H9 (cell line): ENCODE results near the gene ZSCAN32. TPM values are rescaled to one million over a fixed set of nuclear protein-coding genes. Genes with fewer than 3 reads are reported as not detected.

Experiments
- DNase-seq: peaks from one replicate; pipeline ENCODE4 v3.0.0-alpha.2; 2017
- H2AFZ ChIP-seq: one replicate; pipeline ENCODE4 v1.6.1; 2013; ENCODE audit warnings: mild to moderate bottlenecking, low read length, control low read depth, moderate library complexity
- H2AK5ac ChIP-seq: 2 replicates; pipeline ENCODE4 v1.6.1; 2013; ENCODE audit warnings: low read length, control low read depth, mixed read lengths; ENCODE audit not compliant: insufficient read length
- H2BK120ac ChIP-seq: one replicate; pipeline ENCODE4 v1.6.1; 2013; ENCODE audit warnings: low read depth, mild to moderate bottlenecking, low read length, control low read depth, inconsistent platforms; ENCODE audit not compliant: poor library complexity, severe bottlenecking
- H2BK12ac ChIP-seq: 2 replicates; pipeline ENCODE4 v1.6.1; 2013; ENCODE audit warnings: low read length, control low read depth, mixed read lengths, low read depth; ENCODE audit not compliant: insufficient read length
- H2BK15ac ChIP-seq: 2 replicates; pipeline ENCODE4 v1.6.1; 2013; ENCODE audit warnings: low read depth, low read length, control low read depth
- H2BK20ac ChIP-seq: one replicate; pipeline ENCODE4 v1.6.1; 2013; ENCODE audit warnings: low read depth, mild to moderate bottlenecking, low read length, control low read depth, inconsistent platforms; ENCODE audit not compliant: poor library complexity, severe bottlenecking
- H2BK5ac ChIP-seq: 2 replicates; pipeline ENCODE4 v1.6.1; 2013; ENCODE audit warnings: low read length, control low read depth, mixed read lengths; ENCODE audit not compliant: insufficient read length
- H3K14ac ChIP-seq: 2 replicates; pipeline ENCODE4 v1.6.1; 2013; ENCODE audit warnings: low read length, control low read depth; ENCODE audit not compliant: insufficient read depth
- H3K18ac ChIP-seq: 2 replicates; pipeline ENCODE4 v1.6.1; 2013; ENCODE audit warnings: low read depth, mild to moderate bottlenecking, mixed read lengths, low read length, control low read depth; ENCODE audit not compliant: insufficient read length
- H3K23ac ChIP-seq: 2 replicates; pipeline ENCODE4 v1.6.1; 2013; ENCODE audit warnings: low read length, control low read depth, mixed read lengths, low read depth; ENCODE audit not compliant: insufficient read length
- H3K23me2 ChIP-seq: 2 replicates; pipeline ENCODE4 v1.6.1; 2013; ENCODE audit warnings: low read depth, mild to moderate bottlenecking, mixed read lengths, low read length, control low read depth; ENCODE audit not compliant: insufficient read length, poor library complexity, severe bottlenecking
- H3K27ac ChIP-seq: 2 replicates; pipeline ENCODE4 v1.5.1; 2013; ENCODE audit warnings: low read length, control low read depth, mixed read lengths, low read depth; ENCODE audit not compliant: insufficient read length
- H3K27me3 ChIP-seq: 2 replicates; pipeline ENCODE4 v1.6.1; 2013; ENCODE audit warnings: low read length, control low read depth, inconsistent platforms; ENCODE audit not compliant: insufficient read depth
- H3K4ac ChIP-seq: 2 replicates; pipeline ENCODE4 v1.6.1; 2013; ENCODE audit warnings: low read depth, mild to moderate bottlenecking, control low read depth, inconsistent platforms, low read length, moderate library complexity
- H3K4me1 ChIP-seq: 2 replicates; pipeline ENCODE4 v1.6.1; 2013; ENCODE audit warnings: low read length, control low read depth, inconsistent platforms; ENCODE audit not compliant: insufficient read depth
- H3K4me2 ChIP-seq: 2 replicates; pipeline ENCODE4 v1.6.1; 2013; ENCODE audit warnings: low read length, control low read depth, mixed read lengths; ENCODE audit not compliant: insufficient read length, insufficient read depth
- H3K56ac ChIP-seq: 2 replicates; pipeline ENCODE4 v1.6.1; 2013; ENCODE audit warnings: low read depth, mild to moderate bottlenecking, mixed read lengths, low read length, control low read depth; ENCODE audit not compliant: insufficient read length
- H3K79me1 ChIP-seq: 2 replicates; pipeline ENCODE4 v1.6.1; 2013; ENCODE audit warnings: low read depth, mild to moderate bottlenecking, moderate library complexity, low read length, control low read depth, inconsistent platforms; ENCODE audit not compliant: insufficient read depth, poor library complexity, severe bottlenecking
- H3K79me2 ChIP-seq: 2 replicates; pipeline ENCODE4 v1.6.1; 2013; ENCODE audit warnings: low read length, control low read depth, inconsistent platforms; ENCODE audit not compliant: insufficient read depth
- H3K9ac ChIP-seq: 2 replicates; pipeline ENCODE4 v1.6.1; 2013; ENCODE audit warnings: low read length, control low read depth, mixed read lengths; ENCODE audit not compliant: insufficient read length; ENCODE audit errors: extremely low read depth
- H3K9me3 ChIP-seq: one replicate; pipeline ENCODE4 v1.6.1; 2013; ENCODE audit warnings: low read depth, low read length, inconsistent platforms; ENCODE audit not compliant: control insufficient read depth
- H3T11ph ChIP-seq: one replicate; pipeline ENCODE4 v1.6.1; 2013; ENCODE audit warnings: mild to moderate bottlenecking, low read length, control low read depth, inconsistent platforms
- H4K20me1 ChIP-seq: one replicate; pipeline ENCODE4 v1.6.1; 2013; ENCODE audit not compliant: control insufficient read depth, insufficient read length, insufficient read depth
- H4K5ac ChIP-seq: 2 replicates; pipeline ENCODE4 v1.6.1; 2013; ENCODE audit warnings: low read depth, mild to moderate bottlenecking, mixed read lengths, low read length, control low read depth; ENCODE audit not compliant: insufficient read length
- H4K8ac ChIP-seq: replicated peaks from 2 replicates; pipeline ENCODE4 v1.6.1; 2013; ENCODE audit warnings: low read length, control low read depth, mixed read lengths, low read depth; ENCODE audit not compliant: insufficient read length
- H4K91ac ChIP-seq: 2 replicates; pipeline ENCODE4 v1.6.1; 2013; ENCODE audit warnings: low read depth, mild to moderate bottlenecking, moderate library complexity, mixed read lengths, low read length, control low read depth; ENCODE audit not compliant: insufficient read length
- H3K27ac Mint-ChIP-seq, 3 experiments: 2 replicates in 2 of 3; 3 replicates in 1 of 3; pipeline ENCODE4 v1.8.0; 2020 to 2021; ENCODE audit warnings: mixed read lengths in 3 of 3, mild to moderate bottlenecking in 1 of 3, moderate library complexity in 1 of 3
- H3K27me3 Mint-ChIP-seq: 2 replicates; pipeline ENCODE4 v1.8.0; 2021; ENCODE audit warnings: low read depth, mild to moderate bottlenecking, moderate library complexity, mixed read lengths
- H3K36me3 Mint-ChIP-seq, 3 experiments: 2 replicates in 2 of 3; 3 replicates in 1 of 3; pipeline ENCODE4 v1.8.0; 2020 to 2021; ENCODE audit warnings: low read depth in 3 of 3, mixed read lengths in 3 of 3; ENCODE audit not compliant: insufficient read depth in 1 of 3
- H3K4me1 Mint-ChIP-seq, 2 experiments: 2 replicates each; pipeline ENCODE4 v1.8.0; 2020; ENCODE audit warnings: mixed read lengths in 2 of 2
- H3K4me3 Mint-ChIP-seq, 2 experiments: 2 replicates in 1 of 2; 3 replicates in 1 of 2; pipeline ENCODE4 v1.8.0; 2020 to 2021; ENCODE audit warnings: mild to moderate bottlenecking in 2 of 2, mixed read lengths in 2 of 2, moderate library complexity in 1 of 2
- H3K9me3 Mint-ChIP-seq, 2 experiments: 2 replicates in 1 of 2; 3 replicates in 1 of 2; pipeline ENCODE4 v1.8.0; 2020; ENCODE audit warnings: mild to moderate bottlenecking in 2 of 2, mixed read lengths in 2 of 2, moderate library complexity in 1 of 2
- WGBS: extraction: QIAGEN DNeasy Blood & Tissue Kit; methylation state at CpG from one replicate; pipeline ENCODE4 v1.1.7; 2013; ENCODE audit warnings: missing lambda C conversion rate, low lambda C conversion rate, mixed read lengths; ENCODE audit not compliant: insufficient read length; ENCODE audit errors: extremely low coverage; 5-methylcytosine and 5-hydroxymethylcytosine counted together
- total RNA-seq: library from RNA; stranded (reverse); gene quantifications from 2 replicates; pipeline ENCODE4 v1.2.1, GENCODE V29; 2021
- TF ChIP-seq, protein P1 (sequence below): fragments of 200-600 bp; sonication (generic); conservative IDR thresholded peaks from 3 replicates; pipeline ENCODE4 v1.8.0; 2021; ENCODE audit warnings: antibody characterized with exemption, mild to moderate bottlenecking

Gene ZSCAN32
- total RNA-seq, 1 experiment from 2014 or later = 18.0 TPM

GRCh38 chr16:3439637-3440036 lies 38.8 kb upstream of the ZSCAN32 start:
- Histone ChIP-seq H2BK5ac (no peak overlapping the region), H2BK120ac (no peak overlapping the region), H3T11ph (no peak overlapping the region), H3K79me2 (peaks cover 2% of the 10 kb centered on the region; the same call in 1 of the 2 replicates), H3K23ac (no peak overlapping the region), H3K23me2 (no peaks in the 10 kb centered on the region), H4K91ac (no peak overlapping the region), H2BK15ac (no peak overlapping the region), H2AK5ac (no peak overlapping the region), H3K9me3 (no peaks in the 10 kb centered on the region), H3K4me2 (no peak overlapping the region), H2BK20ac (no peak overlapping the region), H3K79me1 (no peaks in the 10 kb centered on the region), H3K27ac (no peak overlapping the region), H4K20me1 (no peaks in the 10 kb centered on the region), H2BK12ac (no peak overlapping the region), H4K8ac (no peak overlapping the region), H3K4ac (no peak overlapping the region), H2AFZ (no peak overlapping the region), H3K56ac (no peak overlapping the region), H3K14ac (no peak overlapping the region), H3K27me3 (no peaks in the 10 kb centered on the region), H3K4me1 (no peaks in the 10 kb centered on the region), H3K9ac (no peak overlapping the region), H4K5ac (no peak overlapping the region), H3K18ac (no peak overlapping the region)
- Mint-ChIP-seq H3K4me3 (no peak overlapping the region), H3K36me3 (peaks cover 25 to 27% (median 26%) of the 10 kb centered on the region in 3 experiments), H3K9me3 (peaks cover 34 to 38% of the 10 kb centered on the region in 2 experiments), H3K27ac (no peak overlapping the region), H3K27me3 (peaks cover 4% of the 10 kb centered on the region), H3K4me1 (peaks cover 3 to 4% of the 10 kb centered on the region in 2 experiments; a peak in 1 of 4 replicates)
- DNase-seq = no peak
- TF ChIP-seq, protein P1, sequence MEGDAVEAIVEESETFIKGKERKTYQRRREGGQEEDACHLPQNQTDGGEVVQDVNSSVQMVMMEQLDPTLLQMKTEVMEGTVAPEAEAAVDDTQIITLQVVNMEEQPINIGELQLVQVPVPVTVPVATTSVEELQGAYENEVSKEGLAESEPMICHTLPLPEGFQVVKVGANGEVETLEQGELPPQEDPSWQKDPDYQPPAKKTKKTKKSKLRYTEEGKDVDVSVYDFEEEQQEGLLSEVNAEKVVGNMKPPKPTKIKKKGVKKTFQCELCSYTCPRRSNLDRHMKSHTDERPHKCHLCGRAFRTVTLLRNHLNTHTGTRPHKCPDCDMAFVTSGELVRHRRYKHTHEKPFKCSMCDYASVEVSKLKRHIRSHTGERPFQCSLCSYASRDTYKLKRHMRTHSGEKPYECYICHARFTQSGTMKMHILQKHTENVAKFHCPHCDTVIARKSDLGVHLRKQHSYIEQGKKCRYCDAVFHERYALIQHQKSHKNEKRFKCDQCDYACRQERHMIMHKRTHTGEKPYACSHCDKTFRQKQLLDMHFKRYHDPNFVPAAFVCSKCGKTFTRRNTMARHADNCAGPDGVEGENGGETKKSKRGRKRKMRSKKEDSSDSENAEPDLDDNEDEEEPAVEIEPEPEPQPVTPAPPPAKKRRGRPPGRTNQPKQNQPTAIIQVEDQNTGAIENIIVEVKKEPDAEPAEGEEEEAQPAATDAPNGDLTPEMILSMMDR = no peak
- WGBS = 100% methylated on average over 3 of the region's 4 CpGs
